ENCODE results near the gene LAMTOR4. TPM values are rescaled to one million over a fixed set of nuclear protein-coding genes. Genes with fewer than 3 reads are reported as not detected.

LAMTOR4 gene
- total and polyA plus RNA-seq, 4 donors = 63.4 to 288 (median 187) TPM

GRCh38 chr7:100200693-100201092 is 52.0 kb downstream of the LAMTOR4 start:
- no peak for ATAC-seq (ENCODE audit: insufficient read depth, low FRiP score)
- WGBS, 2 donors = 79 to 89% methylated on average over 11 of the region's 11 CpGs
- no peak for DNase-seq
- no peak for TF ChIP-seq CTCF (IDR thresholded peaks at IDR 0.05; ENCODE audit: control extremely low read depth, extremely low read depth)
- Histone ChIP-seq H3K27ac (ENCODE audit: low read depth in 1 of 2, low read length in 1 of 2) (no peak overlapping the region), H3K4me1 (ENCODE audit: control insufficient read depth in 5 of 5, insufficient read depth in 5 of 5, low read length in 5 of 5) (no peaks in the 10 kb centered on the region), H3K36me3 (ENCODE audit: control insufficient read depth in 4 of 4, insufficient read depth in 4 of 4, low read length in 4 of 4) (no peaks in the 10 kb centered on the region), H3K27me3 (ENCODE audit: control insufficient read depth in 3 of 3, insufficient read depth in 3 of 3, low read length in 2 of 3) (no peaks in the 10 kb centered on the region), H3K4me3 (no peak overlapping the region), H3K9ac (ENCODE audit: insufficient read depth in 1 of 2, low read length in 2 of 2) (no peak overlapping the region), H3K9me3 (ENCODE audit: control insufficient read depth in 4 of 4, insufficient read depth in 3 of 4, low read length in 3 of 4) (no peaks in the 10 kb centered on the region)

Other genes with a start within 250 kb of the LAMTOR4 start
- 10 to 100 TPM; 26.4 to 34.3 TPM for gene TRIM4, start 229.4 kb upstream of the LAMTOR4 start, total RNA-seq
- gene TRIM4, start 229.4 kb upstream of the LAMTOR4 start, polyA plus RNA-seq = 10 to 100 TPM; 14.0 to 17.0 TPM
- gene GJC3, start 219.3 kb upstream of the LAMTOR4 start, total RNA-seq = under 1 TPM in 1 of 2 donors, not detected in 1; 0.31 TPM
- gene GJC3, start 219.3 kb upstream of the LAMTOR4 start, polyA plus RNA-seq = under 1 TPM; 0.07 to 0.22 TPM
- gene AZGP1, start 172.9 kb upstream of the LAMTOR4 start, total RNA-seq = 10 to 100 TPM in 1 of 2 donors, 1 to 10 TPM in 1; 4.1 to 52.8 TPM
- 10 to 100 TPM in 1 of 2 donors, 1 to 10 TPM in 1; 4.2 to 82.8 TPM for gene AZGP1, start 172.9 kb upstream of the LAMTOR4 start, polyA plus RNA-seq
- gene ZKSCAN1, start 133.3 kb upstream of the LAMTOR4 start, total RNA-seq = 10 to 100 TPM; 50.4 to 54.0 TPM
- 1 to 10 TPM; 8.2 to 8.7 TPM for gene ZKSCAN1, start 133.3 kb upstream of the LAMTOR4 start, polyA plus RNA-seq
- gene ZSCAN21, start 99.1 kb upstream of the LAMTOR4 start, total RNA-seq = 10 to 100 TPM in 1 of 2 donors, 1 to 10 TPM in 1; 9.0 to 13.1 TPM
- 1 to 10 TPM; 4.7 to 5.1 TPM for gene ZSCAN21, start 99.1 kb upstream of the LAMTOR4 start, polyA plus RNA-seq
- gene ZNF3, start 67.2 kb upstream of the LAMTOR4 start, total RNA-seq = 10 to 100 TPM; 29.4 to 30.5 TPM
- 10 to 100 TPM; 12.8 to 17.4 TPM for gene ZNF3, start 67.2 kb upstream of the LAMTOR4 start, polyA plus RNA-seq
- gene COPS6, start 59.9 kb upstream of the LAMTOR4 start, total RNA-seq = 10 to 100 TPM; 66.1 to 89.3 TPM
- gene COPS6, start 59.9 kb upstream of the LAMTOR4 start, polyA plus RNA-seq = 100 to 1,000 TPM in 1 of 2 donors, 10 to 100 TPM in 1; 90.5 to 108 TPM
- 10 to 100 TPM; 42.2 to 54.7 TPM for gene MCM7, start 47.5 kb upstream of the LAMTOR4 start, total RNA-seq
- gene MCM7, start 47.5 kb upstream of the LAMTOR4 start, polyA plus RNA-seq = 10 to 100 TPM; 36.0 to 41.5 TPM
- 10 to 100 TPM; 15.7 to 24.2 TPM for gene AP4M1, start 47.3 kb upstream of the LAMTOR4 start, total RNA-seq
- gene AP4M1, start 47.3 kb upstream of the LAMTOR4 start, polyA plus RNA-seq = 10 to 100 TPM; 14.8 to 18.5 TPM
- 10 to 100 TPM; 36.1 to 51.5 TPM for gene TAF6, start 29.6 kb upstream of the LAMTOR4 start, total RNA-seq
- gene TAF6, start 29.6 kb upstream of the LAMTOR4 start, polyA plus RNA-seq = 10 to 100 TPM; 31.5 to 39.8 TPM
- gene CNPY4, start 29.3 kb upstream of the LAMTOR4 start, total RNA-seq = 10 to 100 TPM; 11.9 to 18.6 TPM
- 10 to 100 TPM in 1 of 2 donors, 1 to 10 TPM in 1; 9.8 to 10.5 TPM for gene CNPY4, start 29.3 kb upstream of the LAMTOR4 start, polyA plus RNA-seq
- gene MBLAC1, start 22.0 kb upstream of the LAMTOR4 start, total RNA-seq = 1 to 10 TPM; 2.2 to 2.9 TPM
- gene MBLAC1, start 22.0 kb upstream of the LAMTOR4 start, polyA plus RNA-seq = 1 to 10 TPM; 1.7 to 1.9 TPM
- 10 to 100 TPM in 1 of 2 donors, 1 to 10 TPM in 1; 9.8 to 27.9 TPM for gene TRAPPC14, start 9.8 kb downstream of the LAMTOR4 start, total RNA-seq
- gene TRAPPC14, start 9.8 kb downstream of the LAMTOR4 start, polyA plus RNA-seq = 10 to 100 TPM; 19.5 to 19.6 TPM
- gene GAL3ST4, start 19.7 kb downstream of the LAMTOR4 start, total RNA-seq = 1 to 10 TPM; 6.1 to 8.0 TPM
- 1 to 10 TPM; 1.5 to 4.2 TPM for gene GAL3ST4, start 19.7 kb downstream of the LAMTOR4 start, polyA plus RNA-seq
- gene GPC2, start 28.5 kb downstream of the LAMTOR4 start, total RNA-seq = 1 to 10 TPM; 1.4 to 2.1 TPM
- under 1 TPM; 0.61 to 0.68 TPM for gene GPC2, start 28.5 kb downstream of the LAMTOR4 start, polyA plus RNA-seq
- gene STAG3, start 29.0 kb downstream of the LAMTOR4 start, total RNA-seq = 1 to 10 TPM; 2.0 to 2.1 TPM
- 1 to 10 TPM; 2.0 to 2.8 TPM for gene STAG3, start 29.0 kb downstream of the LAMTOR4 start, polyA plus RNA-seq
- under 1 TPM; 0.52 to 0.82 TPM for gene PVRIG, start 71.0 kb downstream of the LAMTOR4 start, total RNA-seq
- 1 to 10 TPM in 1 of 2 donors, under 1 TPM in 1; 0.41 to 1.6 TPM for gene PVRIG, start 71.0 kb downstream of the LAMTOR4 start, polyA plus RNA-seq
- gene SPDYE3, start 158.8 kb downstream of the LAMTOR4 start, total RNA-seq = not detected
- under 1 TPM; 0.06 to 0.10 TPM for gene SPDYE3, start 158.8 kb downstream of the LAMTOR4 start, polyA plus RNA-seq
- 10 to 100 TPM; 22.0 to 50.1 TPM for gene PILRB, start 209.2 kb downstream of the LAMTOR4 start, total RNA-seq
- 10 to 100 TPM; 26.1 to 36.3 TPM for gene PILRB, start 209.2 kb downstream of the LAMTOR4 start, polyA plus RNA-seq
- 10 to 100 TPM in 1 of 2 donors, 1 to 10 TPM in 1; 9.9 to 40.9 TPM for gene PILRA, start 224.6 kb downstream of the LAMTOR4 start, total RNA-seq
- 100 to 1,000 TPM in 1 of 2 donors, 10 to 100 TPM in 1; 14.2 to 122 TPM for gene PILRA, start 224.6 kb downstream of the LAMTOR4 start, polyA plus RNA-seq